ENCODE data around the gene ROBO1.
"Not testable (repeated sequence)": the region's sequence is repeated elsewhere in the genome, so short reads cannot be mapped to it uniquely, and the experiment has no call there.

The ROBO1 gene

DNA sequence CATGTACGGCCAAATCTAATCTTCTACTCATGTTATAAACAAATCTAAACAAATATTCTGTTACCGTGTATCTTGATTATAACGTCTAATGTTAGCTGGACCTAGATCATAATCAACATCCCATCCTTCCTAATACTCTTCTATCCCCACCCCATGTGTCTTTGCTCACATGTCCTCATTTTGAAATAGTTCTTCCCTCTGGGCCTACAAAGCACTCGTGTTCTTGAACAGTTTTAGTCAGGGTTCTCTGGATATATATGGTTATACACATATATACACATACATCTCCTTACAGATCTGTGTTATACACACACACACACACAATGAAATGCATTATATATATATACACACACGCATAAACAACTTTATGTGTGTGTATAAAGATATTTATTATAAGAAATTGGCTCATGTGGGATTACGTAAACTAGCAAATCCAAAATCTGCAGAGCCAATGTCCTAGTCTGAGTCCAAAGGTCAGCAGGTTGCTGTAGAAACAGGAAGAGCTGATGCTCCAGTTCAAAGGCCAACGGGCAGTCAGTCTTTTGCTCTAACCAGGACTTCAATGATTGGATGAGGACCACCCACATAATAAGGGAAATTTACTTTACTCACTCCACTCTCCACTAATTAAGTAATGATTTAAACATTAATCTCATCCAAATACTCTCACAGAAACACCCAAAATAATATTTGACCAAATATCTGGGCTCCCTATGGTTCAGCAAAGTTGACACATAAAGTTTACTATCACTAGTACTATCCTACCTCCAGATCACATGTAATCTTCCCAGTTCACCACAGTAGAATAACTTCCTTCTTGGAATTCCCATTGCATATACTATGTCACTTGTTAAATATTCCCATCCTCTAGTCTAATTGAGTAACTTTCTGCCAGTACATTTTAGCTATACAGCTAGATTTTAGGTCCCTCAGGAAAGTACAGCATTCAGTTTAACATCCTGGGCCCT is 450.0 kb downstream of the ROBO1 start:
- no peak for TF ChIP-seq EZH2 (IDR thresholded peaks at IDR 0.05)
- TF ChIP-seq POLR2AphosphoS5 (IDR thresholded peaks at IDR 0.05; ENCODE audit: borderline replicate concordance, low read depth, low read length): no peak
- TF ChIP-seq FOXP2 (optimal IDR thresholded peaks at IDR 0.05; ENCODE audit: control extremely low read depth, extremely low read length, insufficient read depth): no peak

DNA sequence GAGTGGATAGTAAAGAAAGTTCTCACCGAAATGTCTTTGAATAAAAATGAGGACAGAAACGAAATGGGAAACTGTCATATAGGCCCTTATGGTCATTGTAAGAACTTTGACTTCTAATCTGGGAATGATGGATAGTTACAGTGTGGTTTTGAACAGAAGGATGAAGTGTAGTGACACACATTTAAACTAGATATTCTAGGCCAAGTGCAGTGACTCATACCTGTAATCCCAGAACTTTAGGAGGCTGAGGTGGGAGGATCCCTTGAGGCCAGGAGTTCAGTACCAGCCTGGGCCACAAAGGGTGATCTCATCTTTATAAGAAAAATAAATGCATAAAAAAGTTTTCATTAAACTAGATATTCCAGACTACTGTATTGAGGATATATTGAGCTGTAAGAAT is 452.8 kb downstream of the ROBO1 start:
- H3K9me3 ChIP-seq (ENCODE audit: low read depth, low read length): no peaks in the 10 kb centered on the region
- no peak overlapping the region for H3K4me3 ChIP-seq
- TF ChIP-seq EZH2 (IDR thresholded peaks at IDR 0.05) (no peak), POLR2AphosphoS5 (IDR thresholded peaks at IDR 0.05; ENCODE audit: borderline replicate concordance, low read depth, low read length) (no peak), FOXP2 (optimal IDR thresholded peaks at IDR 0.05; ENCODE audit: control extremely low read depth, extremely low read length, insufficient read depth) (no peak)
- no peak overlapping the region for H3K27ac ChIP-seq
- DNase-seq (ENCODE audit: low read depth, low spot score): no peak
- H3K36me3 ChIP-seq (ENCODE audit: insufficient read depth, low read length): no peaks in the 10 kb centered on the region
- H3K9ac ChIP-seq (ENCODE audit: insufficient read length): no peak overlapping the region

More for the DNA sequence above, 450.0 kb downstream of the ROBO1 start:
- Histone ChIP-seq H3K9ac (ENCODE audit: insufficient read length) (no peak overlapping the region), H3K27ac (no peak overlapping the region), H3K9me3 (ENCODE audit: low read depth, low read length) (no peaks in the 10 kb centered on the region), H3K4me3 (no peak overlapping the region), H3K36me3 (ENCODE audit: insufficient read depth, low read length) (no peaks in the 10 kb centered on the region)
- DNase-seq (ENCODE audit: low read depth, low spot score): no peak

- Histone ChIP-seq H3K4me3 (no peak overlapping the region), H3K36me3 (ENCODE audit: insufficient read depth, low read length) (no peaks in the 10 kb centered on the region), H3K9ac (ENCODE audit: insufficient read length) (no peak overlapping the region), H3K27ac (no peak overlapping the region), H3K9me3 (ENCODE audit: low read depth, low read length) (no peaks in the 10 kb centered on the region)
- no peak for TF ChIP-seq FOXP2 (optimal IDR thresholded peaks at IDR 0.05; ENCODE audit: control extremely low read depth, extremely low read length, insufficient read depth)
- TF ChIP-seq EZH2 (IDR thresholded peaks at IDR 0.05): no peak
- no peak for TF ChIP-seq POLR2AphosphoS5 (IDR thresholded peaks at IDR 0.05; ENCODE audit: borderline replicate concordance, low read depth, low read length)
- DNase-seq (ENCODE audit: low read depth, low spot score): no peak
Measured at GRCh38 chr3:79314544-79314943, 453.3 kb downstream of the ROBO1 start.

GRCh38 chr3:79310016-79310415 is 457.8 kb downstream of the ROBO1 start:
- no peak for DNase-seq (ENCODE audit: low read depth, low spot score)
- H3K27ac ChIP-seq: no peak overlapping the region
- H3K4me3 ChIP-seq: no peak overlapping the region
- no peaks in the 10 kb centered on the region for H3K9me3 ChIP-seq (ENCODE audit: low read depth, low read length)
- H3K36me3 ChIP-seq (ENCODE audit: insufficient read depth, low read length): no peaks in the 10 kb centered on the region
- TF ChIP-seq EZH2 (IDR thresholded peaks at IDR 0.05): no peak
- H3K9ac ChIP-seq (ENCODE audit: insufficient read length): no peak overlapping the region

GRCh38 chr3:79306934-79307570 is 460.7 kb downstream of the ROBO1 start:
- Histone ChIP-seq H3K27ac (no peak overlapping the region), H3K4me3 (no peak overlapping the region), H3K9me3 (ENCODE audit: low read depth, low read length) (no peaks in the 10 kb centered on the region), H3K36me3 (ENCODE audit: insufficient read depth, low read length) (no peaks in the 10 kb centered on the region), H3K9ac (ENCODE audit: insufficient read length) (no peak overlapping the region)
- TF ChIP-seq POLR2AphosphoS5 (IDR thresholded peaks at IDR 0.05; ENCODE audit: borderline replicate concordance, low read depth, low read length) (no peak), EZH2 (IDR thresholded peaks at IDR 0.05) (no peak), FOXP2 (optimal IDR thresholded peaks at IDR 0.05; ENCODE audit: control extremely low read depth, extremely low read length, insufficient read depth) (no peak)
- DNase-seq (ENCODE audit: low read depth, low spot score): no peak

GRCh38 chr3:79299949-79300635 is 467.7 kb downstream of the ROBO1 start:
- H3K36me3 ChIP-seq (ENCODE audit: insufficient read depth, low read length); H3K4me3 ChIP-seq; H3K9ac ChIP-seq (ENCODE audit: insufficient read length): not testable (repeated sequence)

GRCh38 chr3:79297245-79297960 is 470.4 kb downstream of the ROBO1 start:
- Histone ChIP-seq H3K36me3 (ENCODE audit: insufficient read depth, low read length) (no peaks in the 10 kb centered on the region), H3K27ac (no peak overlapping the region), H3K9me3 (ENCODE audit: low read depth, low read length) (no peaks in the 10 kb centered on the region), H3K9ac (ENCODE audit: insufficient read length) (no peak overlapping the region), H3K4me3 (no peak overlapping the region)
- DNase-seq (ENCODE audit: low read depth, low spot score): no peak
- TF ChIP-seq EZH2 (IDR thresholded peaks at IDR 0.05) (no peak), POLR2AphosphoS5 (IDR thresholded peaks at IDR 0.05; ENCODE audit: borderline replicate concordance, low read depth, low read length) (no peak), FOXP2 (optimal IDR thresholded peaks at IDR 0.05; ENCODE audit: control extremely low read depth, extremely low read length, insufficient read depth) (no peak)

More at GRCh38 chr3:79299949-79300635, 467.7 kb downstream of the ROBO1 start:
- H3K9me3 ChIP-seq (ENCODE audit: low read depth, low read length); DNase-seq (ENCODE audit: low read depth, low spot score); H3K27ac ChIP-seq: not testable (repeated sequence)

DNA sequence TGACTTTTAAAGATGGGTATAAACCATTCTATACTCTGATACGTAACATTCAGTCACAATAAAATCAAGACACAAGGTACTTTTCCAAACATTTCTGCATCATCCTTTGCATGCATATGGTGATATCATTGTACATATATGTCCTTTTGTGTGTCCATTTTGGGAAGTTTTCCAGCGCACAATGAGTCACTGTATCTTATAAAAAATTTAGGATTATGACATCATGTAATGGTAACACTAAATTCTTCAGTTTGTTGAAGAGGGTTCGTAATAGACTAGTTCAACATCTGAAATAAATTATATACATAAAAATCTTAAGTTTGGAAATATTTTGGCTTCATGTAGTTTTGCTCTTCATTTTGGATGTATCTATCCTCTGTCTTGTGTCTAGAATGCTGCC is 480.9 kb downstream of the ROBO1 start:
- no peaks in the 10 kb centered on the region for H3K9me3 ChIP-seq (ENCODE audit: low read depth, low read length)
- TF ChIP-seq FOXP2 (optimal IDR thresholded peaks at IDR 0.05; ENCODE audit: control extremely low read depth, extremely low read length, insufficient read depth) (no peak), EZH2 (IDR thresholded peaks at IDR 0.05) (no peak), POLR2AphosphoS5 (IDR thresholded peaks at IDR 0.05; ENCODE audit: borderline replicate concordance, low read depth, low read length) (no peak)
- no peak for DNase-seq (ENCODE audit: low read depth, low spot score)

More for the DNA sequence above, 480.9 kb downstream of the ROBO1 start:
- Histone ChIP-seq H3K36me3 (ENCODE audit: insufficient read depth, low read length) (no peaks in the 10 kb centered on the region), H3K9ac (ENCODE audit: insufficient read length) (no peak overlapping the region), H3K27ac (no peak overlapping the region), H3K4me3 (no peak overlapping the region)

Measured in SK-N-MC (cell line).